WTC11 (cell line): Measurements from ENCODE around the gene SMTN. TPM values are rescaled to one million over a fixed set of nuclear protein-coding genes. Genes with fewer than 3 reads are reported as not detected.

Experiments used
- ATAC-seq: fragments of 200-7000 bp; cut with Tn5 transposase; 2 replicates; pipeline ENCODE4 v1.10.0; 2021; ENCODE audit warnings: mild to moderate bottlenecking, moderate library complexity
- CTCF ChIA-PET: fragments of 300-600 bp; sonication (Branson Sonifier 250); formaldehyde crosslinking; loops from one replicate; lab custom pipeline; 2021; ENCODE audit warnings: antibody characterized with exemption; lab: Charles Lee
- POLR2A ChIA-PET: fragments of 350-600 bp; sonication (Branson Sonifier 250); formaldehyde crosslinking; loops from one replicate; lab custom pipeline; 2021; ENCODE audit warnings: antibody characterized with exemption; lab: Charles Lee
- DNase-seq: peaks from one replicate; pipeline ENCODE4 v3.0.0; 2021; ENCODE audit warnings: low spot score
- H3K27ac Mint-ChIP-seq: 2 replicates; pipeline ENCODE4 v1.8.0; 2021; ENCODE audit warnings: mixed read lengths
- H3K27me3 Mint-ChIP-seq: 2 replicates; pipeline ENCODE4 v1.8.0; 2021; ENCODE audit warnings: low read depth, mild to moderate bottlenecking, moderate library complexity, mixed read lengths
- H3K36me3 Mint-ChIP-seq: 2 replicates; pipeline ENCODE4 v1.8.0; 2021; ENCODE audit warnings: mixed read lengths
- H3K4me1 Mint-ChIP-seq: 2 replicates; pipeline ENCODE4 v1.8.0; 2022; ENCODE audit warnings: mixed read lengths
- H3K4me3 Mint-ChIP-seq: 2 replicates; pipeline ENCODE4 v1.8.0; 2021; ENCODE audit warnings: mild to moderate bottlenecking, moderate library complexity, mixed read lengths
- H3K9me3 Mint-ChIP-seq: 2 replicates; pipeline ENCODE4 v1.8.0; 2021; ENCODE audit warnings: mixed read lengths
- CBFB ChIP-seq: sonication (generic); formaldehyde crosslinking; IDR thresholded peaks from 2 replicates; pipeline ENCODE4 v1.8.1; 2022; ENCODE audit warnings: mild to moderate bottlenecking, low read depth, missing genetic modification reagents
- E2F4 ChIP-seq: sonication (generic); formaldehyde crosslinking; IDR thresholded peaks from 2 replicates; pipeline ENCODE4 v1.8.1; 2022; ENCODE audit warnings: low read depth, mild to moderate bottlenecking, moderate library complexity, missing genetic modification reagents, borderline replicate concordance
- ELF4 ChIP-seq: sonication (generic); formaldehyde crosslinking; IDR thresholded peaks from 2 replicates; pipeline ENCODE4 v1.8.1; 2022; ENCODE audit warnings: low read depth, mild to moderate bottlenecking, moderate library complexity, missing genetic modification reagents
- EMX1 ChIP-seq: fragments of 250-450 bp; sonication (Bioruptor Pico); IDR thresholded peaks from 2 replicates; pipeline ENCODE4 v1.8.0; 2021; ENCODE audit warnings: mild to moderate bottlenecking
- ETV6 ChIP-seq: sonication (generic); formaldehyde crosslinking; IDR thresholded peaks from 2 replicates; pipeline ENCODE4 v1.8.1; 2022; ENCODE audit warnings: mild to moderate bottlenecking, missing genetic modification reagents
- FOXJ3 ChIP-seq: sonication (generic); formaldehyde crosslinking; IDR thresholded peaks from 2 replicates; pipeline ENCODE4 v1.9.0; 2021; ENCODE audit warnings: missing genetic modification reagents, mild to moderate bottlenecking, borderline replicate concordance
- JAZF1 ChIP-seq: fragments of 250-450 bp; sonication (Bioruptor Pico); IDR thresholded peaks from 2 replicates; pipeline ENCODE4 v1.9.0; 2021; ENCODE audit warnings: moderate library complexity, mild to moderate bottlenecking, inconsistent platforms
- TEAD1 ChIP-seq: sonication (generic); formaldehyde crosslinking; IDR thresholded peaks from 2 replicates; pipeline ENCODE4 v1.8.0; 2022; ENCODE audit warnings: mild to moderate bottlenecking, missing genetic modification reagents
- ZNF263 ChIP-seq: sonication (generic); formaldehyde crosslinking; IDR thresholded peaks from 2 replicates; pipeline ENCODE4 v1.8.1; 2022; ENCODE audit warnings: low read depth, mild to moderate bottlenecking, moderate library complexity, missing genetic modification reagents
- ZNF281 ChIP-seq: sonication (generic); formaldehyde crosslinking; IDR thresholded peaks from 2 replicates; pipeline ENCODE4 v1.8.0; 2023; ENCODE audit warnings: mild to moderate bottlenecking, missing genetic modification reagents
- total RNA-seq: library from RNA; stranded (reverse); gene quantifications from 3 replicates; pipeline ENCODE4 v1.2.3, GENCODE V29; 2021
- TF ChIP-seq, protein P1 (sequence below): fragments of 250-450 bp; sonication (Bioruptor Pico); IDR thresholded peaks from 2 replicates; pipeline ENCODE4 v1.9.0; 2021; ENCODE audit warnings: mild to moderate bottlenecking
- TF ChIP-seq, protein P2 (sequence below): fragments of 250-450 bp; sonication (Bioruptor Pico); conservative IDR thresholded peaks from 2 replicates; pipeline ENCODE4 v1.9.0; 2021; ENCODE audit warnings: mild to moderate bottlenecking

The SMTN gene
- total RNA-seq, 1 experiment from 2014 or later = 34.5 TPM

GRCh38 chr22:31107178-31107893 is 26.2 kb downstream of the SMTN start, which contains the start of gene SELENOM (continued):
- TF ChIP-seq ELF4 (CRISPR knock-in tag) = no peak
- no peak for TF ChIP-seq FOXJ3 (CRISPR knock-in tag)
- TF ChIP-seq TEAD1 (CRISPR knock-in tag) = no peak
- TF ChIP-seq JAZF1 = no peak
- TF ChIP-seq EMX1 (CRISPR knock-in tag) = no peak
- TF ChIP-seq ZNF263 (CRISPR knock-in tag) = no peak

- CTCF ChIA-PET = interaction anchor here (0.8 to 9.1 kb wide), 25 partner anchors 8 to 305 kb away, joined by 3 to 363 read pairs (median 8); partner anchors contain the start of genes LIMK2, MORC2, PIK3IP1 and PLA2G3
- peak overlapping the region; percentile 19; the same call in 1 of the 2 replicates for H3K27ac Mint-ChIP-seq
Observed at GRCh38 chr22:31107894-31108218, 26.7 kb downstream of the SMTN start.

More at GRCh38 chr22:31107894-31108218, 26.7 kb downstream of the SMTN start:
- ATAC-seq (no peak), DNase-seq (no peak)
- peaks cover 51% of the 10 kb centered on the region for H3K27me3 Mint-ChIP-seq
- H3K4me1 Mint-ChIP-seq = peaks cover 18% of the 10 kb centered on the region
- H3K36me3 Mint-ChIP-seq = no peaks in the 10 kb centered on the region
- peak overlapping the region; percentile 74 for H3K4me3 Mint-ChIP-seq
- H3K9me3 Mint-ChIP-seq = peaks cover 6% of the 10 kb centered on the region
- POLR2A ChIA-PET = interaction anchor here (0.8 to 1.6 kb wide), 6 partner anchors 9 to 32 kb away, joined by 4 to 9 read pairs (median 4); partner anchors contain the start of genes PLA2G3 and SMTN
- TF ChIP-seq, protein P1, sequence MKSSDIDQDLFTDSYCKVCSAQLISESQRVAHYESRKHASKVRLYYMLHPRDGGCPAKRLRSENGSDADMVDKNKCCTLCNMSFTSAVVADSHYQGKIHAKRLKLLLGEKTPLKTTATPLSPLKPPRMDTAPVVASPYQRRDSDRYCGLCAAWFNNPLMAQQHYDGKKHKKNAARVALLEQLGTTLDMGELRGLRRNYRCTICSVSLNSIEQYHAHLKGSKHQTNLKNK = no peak
- TF ChIP-seq ETV6 (CRISPR knock-in tag) (no peak), CBFB (CRISPR knock-in tag) (no peak), E2F4 (CRISPR knock-in tag) (no peak), ZNF281 (CRISPR knock-in tag) (no peak)
- TF ChIP-seq, protein P2, sequence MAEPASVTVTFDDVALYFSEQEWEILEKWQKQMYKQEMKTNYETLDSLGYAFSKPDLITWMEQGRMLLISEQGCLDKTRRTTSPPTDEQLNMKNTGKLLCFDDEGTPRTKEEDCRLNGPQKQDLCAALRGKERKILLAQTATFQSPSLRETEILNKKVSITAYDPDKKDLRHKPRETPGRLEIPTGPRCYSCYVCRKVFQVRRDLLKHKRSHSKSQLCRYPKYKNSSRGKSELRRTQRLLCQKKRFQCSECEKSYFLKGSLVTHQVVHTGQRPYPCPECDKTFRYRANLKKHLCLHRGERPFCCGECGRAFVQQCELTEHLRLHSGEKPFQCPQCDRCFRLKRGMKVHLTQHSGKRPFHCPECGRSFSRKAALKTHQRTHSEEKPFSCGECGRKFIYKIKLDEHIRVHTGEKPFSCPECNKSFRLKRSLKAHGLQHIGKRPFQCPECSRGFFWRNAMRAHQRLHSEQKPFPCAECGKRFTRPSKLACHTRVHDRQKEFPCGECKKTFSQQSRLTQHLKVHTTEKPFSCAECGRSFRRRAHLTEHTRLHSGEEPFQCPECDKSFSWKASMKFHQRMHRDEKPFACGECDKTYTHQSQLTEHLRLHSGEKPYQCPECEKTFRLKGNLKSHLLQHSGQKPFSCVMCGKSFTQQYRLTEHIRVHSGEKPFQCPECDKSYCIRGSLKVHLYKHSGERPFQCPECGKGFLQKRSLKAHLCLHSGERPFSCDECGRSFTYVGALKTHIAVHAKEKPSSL = no peak
- TF ChIP-seq, all 79 proteins: peak for 0
